ENCODE data around the gene GMDS.

DNA sequence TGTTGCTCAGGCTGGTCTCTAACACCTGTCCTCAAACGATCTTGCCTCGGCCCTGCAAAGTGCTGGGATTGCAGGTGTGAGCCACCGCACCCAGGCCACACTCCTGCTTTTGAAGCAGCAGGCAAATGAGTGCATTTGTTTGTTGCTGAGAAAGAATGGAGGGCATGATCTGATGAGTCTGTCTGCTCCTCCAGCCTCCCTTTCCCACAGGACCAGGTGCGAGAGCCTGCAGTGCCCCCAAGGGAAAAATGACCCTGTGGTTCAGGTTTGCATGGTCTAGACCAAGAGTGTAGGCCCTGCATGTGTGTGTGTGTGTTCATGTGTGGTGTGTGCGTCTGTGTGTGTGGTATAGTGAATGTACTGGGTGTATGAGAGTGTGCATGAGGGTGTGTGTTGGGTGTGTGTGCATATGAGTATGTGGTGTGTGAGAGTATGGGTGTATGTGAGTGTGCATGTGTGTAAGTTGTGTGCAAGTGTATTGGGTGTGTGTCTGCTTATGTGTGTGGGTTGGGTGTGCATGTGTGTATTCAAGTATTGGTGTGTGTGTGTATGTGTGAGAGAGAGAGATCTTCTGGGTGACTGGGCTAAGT lies 658.4 kb downstream of the GMDS start:
- no peak for TF ChIP-seq TOE1 (CRISPR knock-in tag; IDR thresholded peaks at IDR 0.05)
- TF ChIP-seq, protein P1, sequence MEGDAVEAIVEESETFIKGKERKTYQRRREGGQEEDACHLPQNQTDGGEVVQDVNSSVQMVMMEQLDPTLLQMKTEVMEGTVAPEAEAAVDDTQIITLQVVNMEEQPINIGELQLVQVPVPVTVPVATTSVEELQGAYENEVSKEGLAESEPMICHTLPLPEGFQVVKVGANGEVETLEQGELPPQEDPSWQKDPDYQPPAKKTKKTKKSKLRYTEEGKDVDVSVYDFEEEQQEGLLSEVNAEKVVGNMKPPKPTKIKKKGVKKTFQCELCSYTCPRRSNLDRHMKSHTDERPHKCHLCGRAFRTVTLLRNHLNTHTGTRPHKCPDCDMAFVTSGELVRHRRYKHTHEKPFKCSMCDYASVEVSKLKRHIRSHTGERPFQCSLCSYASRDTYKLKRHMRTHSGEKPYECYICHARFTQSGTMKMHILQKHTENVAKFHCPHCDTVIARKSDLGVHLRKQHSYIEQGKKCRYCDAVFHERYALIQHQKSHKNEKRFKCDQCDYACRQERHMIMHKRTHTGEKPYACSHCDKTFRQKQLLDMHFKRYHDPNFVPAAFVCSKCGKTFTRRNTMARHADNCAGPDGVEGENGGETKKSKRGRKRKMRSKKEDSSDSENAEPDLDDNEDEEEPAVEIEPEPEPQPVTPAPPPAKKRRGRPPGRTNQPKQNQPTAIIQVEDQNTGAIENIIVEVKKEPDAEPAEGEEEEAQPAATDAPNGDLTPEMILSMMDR (CRISPR knock-in tag; IDR thresholded peaks at IDR 0.05): no peak
- TF ChIP-seq KDM4B (CRISPR knock-in tag; IDR thresholded peaks at IDR 0.05): no peak
- TF ChIP-seq ZMAT3 (CRISPR knock-in tag; conservative IDR thresholded peaks at IDR 0.05): no peak
- no peak for TF ChIP-seq NR2F1 (CRISPR knock-in tag; IDR thresholded peaks at IDR 0.05)
- TF ChIP-seq MAFF (IDR thresholded peaks at IDR 0.05; ENCODE audit: low read depth, low read length): no peak
- TF ChIP-seq, protein P2, sequence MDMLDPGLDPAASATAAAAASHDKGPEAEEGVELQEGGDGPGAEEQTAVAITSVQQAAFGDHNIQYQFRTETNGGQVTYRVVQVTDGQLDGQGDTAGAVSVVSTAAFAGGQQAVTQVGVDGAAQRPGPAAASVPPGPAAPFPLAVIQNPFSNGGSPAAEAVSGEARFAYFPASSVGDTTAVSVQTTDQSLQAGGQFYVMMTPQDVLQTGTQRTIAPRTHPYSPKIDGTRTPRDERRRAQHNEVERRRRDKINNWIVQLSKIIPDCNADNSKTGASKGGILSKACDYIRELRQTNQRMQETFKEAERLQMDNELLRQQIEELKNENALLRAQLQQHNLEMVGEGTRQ (IDR thresholded peaks at IDR 0.05; ENCODE audit: low read depth, low read length): no peak
- TF ChIP-seq, protein P2 (CRISPR knock-in tag; IDR thresholded peaks at IDR 0.05; ENCODE audit: borderline replicate concordance): no peak
- no peak for TF ChIP-seq ZNF232 (CRISPR knock-in tag; IDR thresholded peaks at IDR 0.05; ENCODE audit: borderline replicate concordance)
- TF ChIP-seq, protein P3, sequence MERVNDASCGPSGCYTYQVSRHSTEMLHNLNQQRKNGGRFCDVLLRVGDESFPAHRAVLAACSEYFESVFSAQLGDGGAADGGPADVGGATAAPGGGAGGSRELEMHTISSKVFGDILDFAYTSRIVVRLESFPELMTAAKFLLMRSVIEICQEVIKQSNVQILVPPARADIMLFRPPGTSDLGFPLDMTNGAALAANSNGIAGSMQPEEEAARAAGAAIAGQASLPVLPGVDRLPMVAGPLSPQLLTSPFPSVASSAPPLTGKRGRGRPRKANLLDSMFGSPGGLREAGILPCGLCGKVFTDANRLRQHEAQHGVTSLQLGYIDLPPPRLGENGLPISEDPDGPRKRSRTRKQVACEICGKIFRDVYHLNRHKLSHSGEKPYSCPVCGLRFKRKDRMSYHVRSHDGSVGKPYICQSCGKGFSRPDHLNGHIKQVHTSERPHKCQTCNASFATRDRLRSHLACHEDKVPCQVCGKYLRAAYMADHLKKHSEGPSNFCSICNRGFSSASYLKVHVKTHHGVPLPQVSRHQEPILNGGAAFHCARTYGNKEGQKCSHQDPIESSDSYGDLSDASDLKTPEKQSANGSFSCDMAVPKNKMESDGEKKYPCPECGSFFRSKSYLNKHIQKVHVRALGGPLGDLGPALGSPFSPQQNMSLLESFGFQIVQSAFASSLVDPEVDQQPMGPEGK (CRISPR knock-in tag; IDR thresholded peaks at IDR 0.05): no peak
- no peak for TF ChIP-seq ZC3H4 (CRISPR knock-in tag; IDR thresholded peaks at IDR 0.05; ENCODE audit: borderline replicate concordance)
